ENCODE data around the gene KANK3. TPM values are rescaled to one million over a fixed set of nuclear protein-coding genes. Genes with fewer than 3 reads are reported as not detected.

The KANK3 gene
- total RNA-seq, 4 donors from 2014 or later = 7.6 to 16.7 (median 11.4) TPM

DNA sequence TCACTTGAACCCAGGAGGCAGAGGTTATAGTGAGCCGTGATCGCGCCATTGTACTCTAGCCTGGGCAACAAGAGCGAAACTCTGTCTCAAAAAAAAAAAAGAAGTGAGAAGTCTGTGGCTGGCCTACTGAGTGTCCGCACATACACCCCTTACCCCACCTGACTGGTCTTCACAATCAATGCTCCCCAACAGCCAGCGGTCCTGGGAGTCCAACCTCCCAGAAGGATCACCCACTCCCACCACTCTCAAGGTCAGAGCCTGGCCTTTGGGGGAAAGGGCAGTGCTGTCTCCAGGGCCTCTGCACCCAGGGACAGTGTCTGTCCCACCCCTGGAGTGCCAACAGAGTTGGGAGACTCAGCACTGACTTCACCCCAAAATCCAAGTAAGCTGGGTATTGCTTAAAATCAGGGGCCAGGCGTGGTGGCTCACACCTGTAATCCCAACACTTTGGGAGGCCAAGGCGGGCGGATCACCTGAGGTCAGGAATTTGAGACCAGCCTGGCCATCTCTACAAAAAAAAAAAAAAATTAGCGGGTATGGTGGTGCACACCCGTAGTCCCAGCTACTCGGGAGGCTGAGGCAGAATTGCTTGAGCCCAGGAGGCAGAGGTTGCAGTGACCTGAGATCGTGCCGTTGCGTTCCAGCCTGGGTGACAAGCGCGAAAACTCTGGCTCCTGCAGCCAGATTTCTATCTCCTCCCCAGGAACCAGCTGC is 32.6 kb downstream of the KANK3 start:
- H3K4me3 ChIP-seq (ENCODE audit: low read depth, poor library complexity, severe bottlenecking) = no peak overlapping the region
- WGBS, 2 donors = 93 to 96% methylated on average over 17 of the region's 17 CpGs
- TF ChIP-seq POLR2A (IDR thresholded peaks at IDR 0.05) = no peak
- TF ChIP-seq, protein P1, sequence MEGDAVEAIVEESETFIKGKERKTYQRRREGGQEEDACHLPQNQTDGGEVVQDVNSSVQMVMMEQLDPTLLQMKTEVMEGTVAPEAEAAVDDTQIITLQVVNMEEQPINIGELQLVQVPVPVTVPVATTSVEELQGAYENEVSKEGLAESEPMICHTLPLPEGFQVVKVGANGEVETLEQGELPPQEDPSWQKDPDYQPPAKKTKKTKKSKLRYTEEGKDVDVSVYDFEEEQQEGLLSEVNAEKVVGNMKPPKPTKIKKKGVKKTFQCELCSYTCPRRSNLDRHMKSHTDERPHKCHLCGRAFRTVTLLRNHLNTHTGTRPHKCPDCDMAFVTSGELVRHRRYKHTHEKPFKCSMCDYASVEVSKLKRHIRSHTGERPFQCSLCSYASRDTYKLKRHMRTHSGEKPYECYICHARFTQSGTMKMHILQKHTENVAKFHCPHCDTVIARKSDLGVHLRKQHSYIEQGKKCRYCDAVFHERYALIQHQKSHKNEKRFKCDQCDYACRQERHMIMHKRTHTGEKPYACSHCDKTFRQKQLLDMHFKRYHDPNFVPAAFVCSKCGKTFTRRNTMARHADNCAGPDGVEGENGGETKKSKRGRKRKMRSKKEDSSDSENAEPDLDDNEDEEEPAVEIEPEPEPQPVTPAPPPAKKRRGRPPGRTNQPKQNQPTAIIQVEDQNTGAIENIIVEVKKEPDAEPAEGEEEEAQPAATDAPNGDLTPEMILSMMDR (IDR thresholded peaks at IDR 0.05) = no peak
- intact Hi-C loops (cut with DNase I; ENCODE audit: low total_unique reads) = no loop called here
- peak in 1 of 2 donors; percentile 52 for DNase-seq (ENCODE audit: low spot score in 2 of 2)

DNA sequence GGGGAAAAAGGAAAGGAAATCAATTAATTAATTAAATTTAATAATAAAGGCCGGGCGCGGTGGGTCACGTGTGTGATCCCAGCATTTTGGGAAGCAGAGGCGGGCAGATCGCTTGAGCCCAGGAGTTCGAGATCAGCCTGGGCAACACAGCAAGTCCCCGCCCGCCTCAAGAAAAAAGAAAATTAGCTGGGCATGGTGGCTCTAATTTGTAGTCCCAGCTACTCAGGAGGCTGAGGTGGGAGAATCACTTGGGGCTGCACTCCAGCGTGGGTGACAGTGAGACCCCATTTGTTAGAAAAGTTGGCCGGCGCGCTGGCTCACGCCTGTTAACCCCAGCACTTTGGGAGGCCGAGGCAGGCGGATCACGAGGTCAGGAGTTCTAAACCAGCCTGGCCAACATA is 34.2 kb downstream of the KANK3 start:
- TF ChIP-seq POLR2A (IDR thresholded peaks at IDR 0.05) = no peak
- TF ChIP-seq, protein P1 (IDR thresholded peaks at IDR 0.05) = no peak
- WGBS, 2 donors = 62 to 65% methylated on average over 17 of the region's 17 CpGs
- intact Hi-C loops (cut with DNase I; ENCODE audit: low total_unique reads) = no loop called here
- DNase-seq (ENCODE audit: low spot score in 2 of 2) = peak in 1 of 2 donors; percentile 72
- no peak overlapping the region for H3K4me3 ChIP-seq (ENCODE audit: low read depth, poor library complexity, severe bottlenecking)

DNA sequence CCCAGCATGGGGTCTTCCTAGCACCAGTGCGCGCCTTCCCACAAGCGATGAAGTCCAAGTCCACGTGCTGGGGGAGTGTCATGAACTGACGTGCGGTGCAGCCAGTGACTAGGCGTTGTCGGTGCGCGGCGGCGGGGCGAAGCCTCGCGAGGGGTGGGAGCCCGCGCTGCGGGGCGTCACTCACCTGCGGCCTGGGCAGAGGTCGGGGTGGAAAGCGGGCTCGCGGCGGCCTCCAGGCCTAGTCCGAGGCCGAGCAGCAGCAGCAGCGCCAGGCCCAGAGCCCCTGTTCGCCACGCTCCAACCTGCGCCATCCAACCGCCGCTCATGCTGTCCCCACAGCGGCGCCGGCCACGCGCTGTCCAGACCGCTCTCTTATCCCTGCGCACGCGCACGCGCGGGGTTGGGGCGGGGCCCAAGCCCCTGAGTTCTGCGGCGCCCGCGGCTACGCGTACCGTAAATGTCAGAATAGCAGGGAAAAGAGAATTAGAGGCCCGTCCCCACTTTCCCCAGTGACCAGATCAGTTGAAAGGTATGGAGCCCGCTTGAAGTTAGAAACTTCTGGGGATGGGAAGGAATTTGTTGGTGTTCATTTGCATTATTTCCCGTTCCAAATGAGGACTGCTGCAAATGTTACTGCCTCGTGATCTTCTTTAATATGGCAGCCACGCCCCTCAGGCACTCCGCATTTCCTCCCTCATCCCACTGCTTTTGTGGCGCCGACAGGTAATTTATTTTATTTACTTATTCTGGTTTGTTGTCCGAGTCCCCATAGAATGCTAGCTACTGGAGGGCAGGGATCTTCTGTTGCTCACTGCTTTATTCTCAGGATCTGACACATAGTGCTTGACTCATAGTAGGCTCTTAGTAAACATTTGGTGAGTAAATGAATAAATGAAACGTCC is 34.8 kb downstream of the KANK3 start, which contains the start of gene CD320:
Gene CD320, minus strand, starts transcription at position 394 of the 902 bp plus-strand sequence. Its CDS starts 68 bp downstream, at position 326.
- peak; percentile 78 to 97 for DNase-seq (ENCODE audit: low spot score in 2 of 2)
- no peak for TF ChIP-seq POLR2A (IDR thresholded peaks at IDR 0.05)
- TF ChIP-seq, protein P1 (IDR thresholded peaks at IDR 0.05) = no peak
- H3K4me3 ChIP-seq (ENCODE audit: low read depth, poor library complexity, severe bottlenecking) = peak within 1 kb of the TSS; percentile 23
- WGBS, 2 donors = 0% methylated on average over 39 to 53 of the region's 63 CpGs
- intact Hi-C loops (cut with DNase I; ENCODE audit: low total_unique reads) = no loop called here

DNA sequence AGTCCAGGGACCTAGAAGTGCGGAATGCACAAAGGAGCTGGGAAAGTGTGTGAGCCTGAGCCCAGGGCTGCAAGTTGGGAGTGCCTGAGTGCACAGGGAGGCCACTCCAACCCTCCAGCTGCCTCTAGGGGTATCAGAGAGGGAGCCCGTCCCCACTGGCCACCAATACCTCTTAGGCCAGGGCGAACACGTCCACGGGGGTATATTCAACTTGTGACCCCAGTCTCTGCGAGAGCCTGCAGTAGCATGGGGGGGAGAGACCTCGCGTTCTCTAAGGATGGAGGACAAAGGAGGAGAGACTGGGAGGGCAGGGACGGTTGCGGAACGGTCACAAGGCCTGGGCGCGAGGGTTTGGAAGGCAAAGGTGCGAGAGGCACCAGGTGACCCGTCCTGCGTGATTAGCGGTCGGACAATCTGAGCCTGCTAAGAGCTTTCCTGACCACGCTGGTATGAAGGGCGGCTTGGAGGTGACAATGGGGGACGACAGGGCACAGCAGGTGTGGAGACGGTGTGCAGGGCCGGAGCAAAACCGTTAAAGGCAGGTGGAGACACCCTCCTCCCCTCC is 35.6 kb downstream of the KANK3 start:
- H3K4me3 ChIP-seq (ENCODE audit: low read depth, poor library complexity, severe bottlenecking) = peak overlapping the region; percentile 23
- DNase-seq (ENCODE audit: low spot score in 2 of 2) = peak; percentile 13 to 86
- intact Hi-C loops (cut with DNase I; ENCODE audit: low total_unique reads) = no loop called here
- WGBS, 2 donors = 10 to 23% methylated on average over 24 of the region's 24 CpGs
- TF ChIP-seq, protein P1 (IDR thresholded peaks at IDR 0.05) = no peak
- TF ChIP-seq POLR2A (IDR thresholded peaks at IDR 0.05) = no peak

DNA sequence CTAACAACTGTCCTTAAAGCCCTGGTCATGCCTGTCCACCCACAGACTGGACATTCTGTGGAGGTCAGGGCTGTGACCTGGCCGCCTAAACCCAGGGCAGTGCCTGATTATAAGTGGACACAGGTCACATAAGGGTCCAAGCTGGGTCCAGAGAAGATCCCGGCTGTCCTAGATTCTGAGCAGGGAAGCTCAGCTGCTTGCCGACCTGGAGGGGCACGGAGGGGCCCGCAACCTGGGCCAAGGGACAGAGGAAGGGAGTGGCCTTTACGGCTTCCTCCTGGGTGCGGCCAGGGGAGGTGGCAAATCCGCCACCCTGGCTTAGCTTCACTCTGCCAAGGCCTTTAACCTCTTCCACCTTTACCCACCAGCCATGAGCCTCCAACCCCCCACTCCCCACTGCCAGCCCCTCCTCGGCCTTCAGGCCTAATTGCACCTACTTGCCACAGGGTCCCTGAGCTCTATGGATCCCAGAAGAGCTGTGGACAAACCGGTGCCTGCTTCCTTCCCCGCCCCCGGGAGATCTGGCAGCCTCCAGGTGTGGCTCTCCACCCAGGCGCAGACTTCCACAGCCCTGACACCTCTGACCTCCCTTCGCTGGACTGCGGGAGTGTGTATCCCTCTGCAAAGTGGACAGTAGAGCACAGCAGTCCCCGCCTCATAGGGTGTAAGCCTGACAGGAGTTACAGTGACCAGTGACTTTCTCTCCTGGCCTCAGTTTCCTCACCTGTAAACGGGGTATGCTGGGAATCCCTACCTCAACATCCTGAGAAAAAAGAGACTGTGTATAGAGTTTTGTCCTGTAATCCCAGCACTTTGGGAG is 36.6 kb downstream of the KANK3 start:
- 58 to 74% methylated on average over 14 to 17 of the region's 17 CpGs for whole genome bisulfite sequencing, 2 donors
- peak; percentile 7 to 87 for DNase-seq (ENCODE audit: low spot score in 2 of 2)
- intact Hi-C loops (cut with DNase I; ENCODE audit: low total_unique reads) = no loop called here
- TF ChIP-seq, protein P1 (IDR thresholded peaks at IDR 0.05) = no peak
- no peak for TF ChIP-seq POLR2A (IDR thresholded peaks at IDR 0.05)
- H3K4me3 ChIP-seq (ENCODE audit: low read depth, poor library complexity, severe bottlenecking) = no peak overlapping the region
